ENCODE measurements around the gene PCDHGA8.

The PCDHGA8 gene

GRCh38 chr5:141420855-141421488, 28.5 kb downstream of the PCDHGA8 start, which contains the start of gene PCDHGA11 (continued):
- TF ChIP-seq REST (tag by site-specific recombination; IDR thresholded peaks at IDR 0.05) (no peak), ZNF10 (tag by site-specific recombination; IDR thresholded peaks at IDR 0.05) (peak; percentile 60; the same call in 1 of the 2 replicates), ZNF202 (tag by site-specific recombination; IDR thresholded peaks at IDR 0.05; ENCODE audit: borderline replicate concordance) (no peak), ZNF174 (tag by site-specific recombination; IDR thresholded peaks at IDR 0.05) (no peak), ZNF341 (tag by site-specific recombination; IDR thresholded peaks at IDR 0.05; ENCODE audit: low read depth) (peak; percentile 35; the same call in 1 of the 2 replicates), ZNF488 (tag by site-specific recombination; IDR thresholded peaks at IDR 0.05) (no peak), RBAK (tag by site-specific recombination; IDR thresholded peaks at IDR 0.05) (no peak), SCRT1 (tag by site-specific recombination; IDR thresholded peaks at IDR 0.05; ENCODE audit: borderline replicate concordance) (no peak), KLF8 (tag by site-specific recombination; IDR thresholded peaks at IDR 0.05) (peak; percentile 29; the same call in 1 of the 2 replicates), ZNF148 (tag by site-specific recombination; IDR thresholded peaks at IDR 0.05; ENCODE audit: borderline replicate concordance) (no peak), ZNF133 (tag by site-specific recombination; IDR thresholded peaks at IDR 0.05) (no peak), ZBTB8A (tag by site-specific recombination; IDR thresholded peaks at IDR 0.05) (no peak), ZNF280D (tag by site-specific recombination; IDR thresholded peaks at IDR 0.05) (no peak), SETDB1 (IDR thresholded peaks at IDR 0.05; ENCODE audit: insufficient read length, low read length) (no peak), ZNF776 (tag by site-specific recombination; IDR thresholded peaks at IDR 0.05; ENCODE audit: borderline replicate concordance) (no peak), ZNF558 (tag by site-specific recombination; IDR thresholded peaks at IDR 0.05) (0 out of 2 replicates have a peak, but pooled peaks have one; percentile 24), BCL11B (tag by site-specific recombination; IDR thresholded peaks at IDR 0.05; ENCODE audit: low read depth) (no peak), ZFHX2 (tag by site-specific recombination; conservative IDR thresholded peaks at IDR 0.05) (no peak), ZNF175 (tag by site-specific recombination; IDR thresholded peaks at IDR 0.05) (no peak), ZNF18 (tag by site-specific recombination; IDR thresholded peaks at IDR 0.05) (no peak), ZNF366 (tag by site-specific recombination; conservative IDR thresholded peaks at IDR 0.05) (no peak), ZNF670 (tag by site-specific recombination; IDR thresholded peaks at IDR 0.05; ENCODE audit: low read depth) (no peak), ZNF324 (tag by site-specific recombination; IDR thresholded peaks at IDR 0.05) (no peak; the same call in 1 of the 2 replicates), ZNF600 (tag by site-specific recombination; IDR thresholded peaks at IDR 0.05) (peak; percentile 41; the same call in 1 of the 2 replicates), ZNF114 (tag by site-specific recombination; IDR thresholded peaks at IDR 0.05) (no peak), MZF1 (tag by site-specific recombination; IDR thresholded peaks at IDR 0.05; ENCODE audit: borderline replicate concordance) (no peak), ZNF555 (tag by site-specific recombination; conservative IDR thresholded peaks at IDR 0.05) (no peak), ZEB2 (tag by site-specific recombination; IDR thresholded peaks at IDR 0.05) (0 out of 2 replicates have a peak, but pooled peaks have one; percentile 21), ZNF266 (tag by site-specific recombination; IDR thresholded peaks at IDR 0.05; ENCODE audit: low read depth) (peak; percentile 99)
